ENCODE results near the gene ARMC9. TPM values are rescaled to one million over a fixed set of nuclear protein-coding genes. Genes with fewer than 3 reads are reported as not detected.
"Not testable (repeated sequence)": the region's sequence is repeated elsewhere in the genome, so short reads cannot be mapped to it uniquely, and the experiment has no call there.

The ARMC9 gene
- total RNA-seq, 1 donor from 2014 or later, result 40.8 TPM

DNA sequence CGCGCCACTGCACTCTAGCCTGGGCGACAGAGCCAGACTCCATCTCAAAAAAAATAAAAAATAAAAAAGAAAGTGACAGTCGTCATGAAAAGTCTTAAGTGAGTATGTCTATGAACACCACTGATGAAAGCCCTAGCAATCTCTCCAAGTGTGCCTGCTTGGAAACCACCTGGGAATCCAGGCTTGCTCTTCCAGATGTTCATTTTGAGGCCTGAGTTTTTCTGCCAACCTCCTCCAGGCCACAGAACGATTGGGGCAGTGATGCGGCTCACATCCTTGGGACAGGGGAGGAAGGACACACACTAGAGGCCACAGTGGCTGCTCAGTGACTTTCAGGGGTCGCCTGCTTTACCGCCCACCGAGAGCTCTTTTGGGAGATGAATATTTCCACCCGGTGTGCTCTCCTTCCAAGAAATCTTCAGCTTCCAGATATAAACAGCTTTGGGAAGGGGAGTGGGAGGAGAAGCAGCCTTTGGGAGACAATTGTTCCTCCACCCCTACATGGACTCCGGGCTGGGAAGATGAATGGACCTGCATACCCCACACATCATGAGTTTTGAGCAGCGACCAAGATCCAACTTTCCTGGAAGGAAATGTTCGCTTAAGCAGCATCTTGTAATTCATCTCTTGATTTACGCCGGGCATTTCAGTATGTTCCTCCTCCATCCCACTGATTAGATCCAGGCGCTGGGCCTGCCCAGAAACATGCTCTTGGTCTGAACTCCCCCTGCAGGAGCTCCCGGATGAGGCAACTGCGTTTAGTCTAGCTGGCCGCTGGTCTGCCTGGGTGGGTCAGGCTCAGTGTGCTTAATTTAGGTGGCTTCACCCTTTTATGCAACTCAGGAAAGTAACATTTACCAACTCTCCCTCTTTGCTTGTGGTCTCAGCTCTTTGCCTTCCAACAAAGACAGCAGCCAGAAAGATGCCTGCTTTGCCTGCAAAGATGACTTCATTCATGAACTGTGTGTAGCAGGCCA lies 6.2 kb upstream of the ARMC9 start:
- Mint-ChIP-seq H3K27me3 (peaks cover 35% of the 10 kb centered on the region), H3K27ac (no peak overlapping the region), H3K36me3 (ENCODE audit: insufficient read depth) (no peaks in the 10 kb centered on the region), H3K4me3 (ENCODE audit: low read depth) (no peak overlapping the region), H3K4me1 (ENCODE audit: low read depth) (no peaks in the 10 kb centered on the region), H3K9me3 (ENCODE audit: low read depth) (no peaks in the 10 kb centered on the region)
- DNase-seq (ENCODE audit: low spot score, unreplicated experiment), result peak; percentile 34
- TF ChIP-seq, protein P1, sequence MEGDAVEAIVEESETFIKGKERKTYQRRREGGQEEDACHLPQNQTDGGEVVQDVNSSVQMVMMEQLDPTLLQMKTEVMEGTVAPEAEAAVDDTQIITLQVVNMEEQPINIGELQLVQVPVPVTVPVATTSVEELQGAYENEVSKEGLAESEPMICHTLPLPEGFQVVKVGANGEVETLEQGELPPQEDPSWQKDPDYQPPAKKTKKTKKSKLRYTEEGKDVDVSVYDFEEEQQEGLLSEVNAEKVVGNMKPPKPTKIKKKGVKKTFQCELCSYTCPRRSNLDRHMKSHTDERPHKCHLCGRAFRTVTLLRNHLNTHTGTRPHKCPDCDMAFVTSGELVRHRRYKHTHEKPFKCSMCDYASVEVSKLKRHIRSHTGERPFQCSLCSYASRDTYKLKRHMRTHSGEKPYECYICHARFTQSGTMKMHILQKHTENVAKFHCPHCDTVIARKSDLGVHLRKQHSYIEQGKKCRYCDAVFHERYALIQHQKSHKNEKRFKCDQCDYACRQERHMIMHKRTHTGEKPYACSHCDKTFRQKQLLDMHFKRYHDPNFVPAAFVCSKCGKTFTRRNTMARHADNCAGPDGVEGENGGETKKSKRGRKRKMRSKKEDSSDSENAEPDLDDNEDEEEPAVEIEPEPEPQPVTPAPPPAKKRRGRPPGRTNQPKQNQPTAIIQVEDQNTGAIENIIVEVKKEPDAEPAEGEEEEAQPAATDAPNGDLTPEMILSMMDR (IDR thresholded peaks at IDR 0.05; ENCODE audit: unreplicated experiment), result peak; percentile 58

DNA sequence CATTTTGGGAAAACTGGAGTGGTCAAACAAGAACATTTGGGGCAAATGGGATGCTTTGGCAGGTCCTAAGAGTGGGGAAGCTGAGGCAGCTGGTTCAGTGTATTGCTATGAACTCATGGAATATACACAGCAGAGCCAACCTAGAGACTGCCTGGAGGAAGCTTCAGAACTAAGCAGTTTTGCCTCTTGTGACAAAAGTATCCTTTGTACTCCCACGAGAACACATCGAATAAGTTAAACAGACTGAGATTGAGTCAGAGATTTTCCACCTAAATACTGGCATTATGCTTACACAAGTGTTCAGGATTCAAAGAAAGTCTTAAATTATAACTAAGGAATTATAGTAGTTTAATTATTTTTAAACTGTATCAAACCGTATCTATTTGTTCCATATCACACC lies 5.2 kb upstream of the ARMC9 start:
- peaks cover 6% of the 10 kb centered on the region for H3K4me1 Mint-ChIP-seq (ENCODE audit: low read depth)
- no peaks in the 10 kb centered on the region for H3K36me3 Mint-ChIP-seq (ENCODE audit: insufficient read depth)
- TF ChIP-seq, protein P1 (IDR thresholded peaks at IDR 0.05; ENCODE audit: unreplicated experiment), result no peak
- H3K27ac Mint-ChIP-seq, result no peak overlapping the region
- DNase-seq (ENCODE audit: low spot score, unreplicated experiment), result no peak
- H3K9me3 Mint-ChIP-seq (ENCODE audit: low read depth), result no peaks in the 10 kb centered on the region
- peaks cover 32% of the 10 kb centered on the region for H3K27me3 Mint-ChIP-seq
- H3K4me3 Mint-ChIP-seq (ENCODE audit: low read depth), result no peak overlapping the region

DNA sequence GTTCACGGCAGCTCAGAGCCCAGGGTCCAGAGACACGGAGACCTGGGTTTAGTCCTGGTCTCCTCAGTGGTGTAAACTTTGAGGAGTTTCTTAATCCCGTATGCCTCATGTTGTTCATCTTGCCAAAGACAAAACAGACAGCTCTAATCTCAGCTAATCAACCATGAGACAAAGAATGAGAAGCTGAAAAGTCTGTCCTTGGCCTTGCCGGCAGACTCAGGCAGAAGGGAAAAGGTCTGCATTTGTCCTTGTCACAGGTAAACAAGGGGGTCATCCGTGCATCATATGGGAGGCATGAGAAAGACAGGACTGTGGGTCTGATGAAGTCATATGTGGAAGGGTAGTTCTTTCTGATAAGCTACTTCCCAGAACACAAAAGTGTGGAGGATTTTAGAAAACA lies 1.8 kb upstream of the ARMC9 start:
- H3K4me3 Mint-ChIP-seq (ENCODE audit: low read depth), result peak overlapping the region; percentile 52

DNA sequence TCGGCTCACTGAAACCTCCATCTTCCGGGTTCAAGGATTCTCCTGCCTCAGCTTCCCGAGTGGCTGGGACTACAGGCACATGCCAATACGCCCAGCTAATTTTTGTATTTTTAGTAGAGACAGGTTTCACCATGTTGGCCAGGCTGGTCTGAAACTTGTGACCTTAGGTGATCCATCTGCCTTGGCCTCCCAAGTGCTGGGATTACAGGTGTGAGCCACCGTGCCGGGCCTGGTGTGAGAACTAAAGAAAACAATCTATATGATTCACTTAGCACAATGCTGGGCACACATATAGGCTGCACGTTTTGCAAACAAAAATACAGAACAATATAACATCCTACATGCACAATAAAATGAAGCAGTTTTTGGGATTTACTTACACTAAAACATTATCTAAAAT lies 1.2 kb upstream of the ARMC9 start:
- peak overlapping the region; percentile 59 for H3K27ac Mint-ChIP-seq
- H3K36me3 Mint-ChIP-seq (ENCODE audit: insufficient read depth); H3K27me3 Mint-ChIP-seq: not testable (repeated sequence)

More for the DNA sequence above, 1.8 kb upstream of the ARMC9 start:
- TF ChIP-seq, protein P1 (IDR thresholded peaks at IDR 0.05; ENCODE audit: unreplicated experiment), result no peak
- DNase-seq (ENCODE audit: low spot score, unreplicated experiment), result no peak
- H3K9me3 Mint-ChIP-seq (ENCODE audit: low read depth), result no peaks in the 10 kb centered on the region
- peaks cover 10% of the 10 kb centered on the region for H3K27me3 Mint-ChIP-seq
- H3K27ac Mint-ChIP-seq, result no peak overlapping the region
- H3K36me3 Mint-ChIP-seq (ENCODE audit: insufficient read depth), result peaks cover 4% of the 10 kb centered on the region
- peaks cover 10% of the 10 kb centered on the region for H3K4me1 Mint-ChIP-seq (ENCODE audit: low read depth)

DNA sequence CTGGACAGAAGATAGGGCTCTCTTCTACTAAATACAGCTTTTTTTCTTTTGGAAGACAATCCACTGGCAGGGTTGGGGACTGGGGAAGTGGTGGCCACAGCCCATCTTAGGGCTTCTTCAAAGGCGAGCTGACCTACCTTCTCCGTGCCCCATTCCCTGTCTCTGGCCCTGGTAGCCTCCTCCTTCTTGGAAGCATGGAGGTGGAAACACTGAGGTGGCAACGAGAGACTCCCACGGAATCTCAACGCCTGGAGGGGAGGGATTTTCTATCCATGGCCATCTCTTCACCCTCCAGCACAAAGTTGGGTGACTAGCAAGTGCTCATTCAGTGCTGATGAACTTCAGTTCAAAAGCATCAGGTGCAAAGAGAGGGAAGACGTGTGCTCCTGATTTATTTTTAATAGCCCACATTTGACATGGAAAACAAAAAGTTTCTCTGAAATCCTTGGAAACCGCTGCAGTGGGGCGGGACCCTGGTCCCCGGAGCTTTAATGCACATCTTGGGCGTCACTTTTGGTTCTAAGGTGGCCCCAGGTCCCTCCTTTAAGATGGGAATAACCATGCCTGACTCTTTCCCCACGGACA lies 633 bp upstream of the ARMC9 start:
- peaks cover 10% of the 10 kb centered on the region for H3K4me1 Mint-ChIP-seq (ENCODE audit: low read depth)
- no peak for DNase-seq (ENCODE audit: low spot score, unreplicated experiment)
- H3K9me3 Mint-ChIP-seq (ENCODE audit: low read depth), result no peaks in the 10 kb centered on the region
- H3K4me3 Mint-ChIP-seq (ENCODE audit: low read depth), result peak overlapping the region; percentile 97
- TF ChIP-seq, protein P1 (IDR thresholded peaks at IDR 0.05; ENCODE audit: unreplicated experiment), result no peak
- peak overlapping the region; percentile 94 for H3K27ac Mint-ChIP-seq
- peaks cover 7% of the 10 kb centered on the region for H3K36me3 Mint-ChIP-seq (ENCODE audit: insufficient read depth)
- H3K27me3 Mint-ChIP-seq, result no peaks in the 10 kb centered on the region

More for the DNA sequence above, 1.2 kb upstream of the ARMC9 start:
- Mint-ChIP-seq H3K4me1 (ENCODE audit: low read depth) (peaks cover 10% of the 10 kb centered on the region), H3K4me3 (ENCODE audit: low read depth) (peak overlapping the region; percentile 97)
- not testable (repeated sequence) for DNase-seq (ENCODE audit: low spot score, unreplicated experiment); H3K9me3 Mint-ChIP-seq (ENCODE audit: low read depth)
